ENCODE results near the gene NMT2. TPM values are rescaled to one million over a fixed set of nuclear protein-coding genes. Genes with fewer than 3 reads are reported as not detected.
"Not testable (repeated sequence)": the region's sequence is repeated elsewhere in the genome, so short reads cannot be mapped to it uniquely, and the experiment has no call there.

Gene NMT2
- polyA plus RNA-seq = 15.5 TPM
- long read RNA-seq, donor 1, partial matches to known transcripts = 29 of 42 reads
- long read RNA-seq, donor 1, other reads (novel, unspliced or antisense) = 10 of 42 reads
- long read RNA-seq, donor 2 = 0 reads
- long read RNA-seq, donor 3 = 0 reads
- long read RNA-seq, donor 4 = 0 reads
- long read RNA-seq, donor 5, partial matches to known transcripts = 0 of 1 reads
- long read RNA-seq, donor 5, other reads (novel, unspliced or antisense) = 0 of 1 reads
- long read RNA-seq, donor 6, partial matches to known transcripts = 5 of 5 reads
- long read RNA-seq, donor 6, other reads (novel, unspliced or antisense) = 0 of 5 reads
- long read RNA-seq, donor 7 = 0 reads
- long read RNA-seq, donor 8, partial matches to known transcripts = 0 of 2 reads
- long read RNA-seq, donor 8, other reads (novel, unspliced or antisense) = 0 of 2 reads
- long read RNA-seq, donor 9 = 0 reads
- long read RNA-seq, donor 10, partial matches to known transcripts = 5 of 5 reads
- long read RNA-seq, donor 10, other reads (novel, unspliced or antisense) = 0 of 5 reads
- long read RNA-seq, donor 11, partial matches to known transcripts = 0 of 3 reads
- long read RNA-seq, donor 11, other reads (novel, unspliced or antisense) = 0 of 3 reads

DNA sequence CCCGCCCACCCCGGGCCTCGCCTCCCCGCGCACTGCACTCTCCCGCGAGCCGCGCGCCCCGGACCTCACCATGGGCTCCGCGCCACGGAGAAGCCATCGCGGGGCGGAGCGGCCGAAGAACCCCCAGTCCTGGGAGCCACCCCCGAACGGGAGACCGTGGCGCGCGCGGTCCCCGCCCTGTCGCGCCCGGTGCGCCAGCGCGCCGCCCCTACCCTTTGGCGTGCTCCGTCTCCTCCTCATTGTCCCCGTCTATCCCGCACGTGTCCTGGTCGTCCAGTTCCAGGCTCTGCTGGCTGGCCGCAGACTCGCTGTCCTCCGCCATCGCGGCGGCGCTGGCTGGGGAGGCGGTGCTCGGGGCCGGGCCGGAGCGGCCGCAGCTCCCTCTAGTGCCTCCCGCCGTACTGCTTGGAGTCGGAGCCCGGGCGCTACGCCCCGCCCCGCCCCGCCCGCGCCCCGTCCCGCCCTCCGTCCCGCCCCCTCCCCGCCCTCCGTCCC is at the start of gene NMT2:
Gene NMT2 (minus strand): TSS at position 403 of the 495 bp plus-strand sequence. CDS start 81 bp downstream, at position 322.
- peak; percentile 83 to 89 for DNase-seq
- peak within 1 kb of the TSS; percentile 68 for H3K27ac ChIP-seq (ENCODE audit: low read length)
- H3K27me3 ChIP-seq (ENCODE audit: control insufficient read depth, insufficient read depth, low read length) = no peaks in the 10 kb centered on the region
- no peaks in the 10 kb centered on the region for H3K36me3 ChIP-seq (ENCODE audit: control insufficient read depth, insufficient read depth, low read length)
- peaks cover 3% of the 10 kb centered on the region for H3K4me1 ChIP-seq (ENCODE audit: control insufficient read depth, insufficient read depth, low read length)
- no CpG with 5 or more reads among the region's 70 CpGs for WGBS (ENCODE audit: insufficient coverage, low lambda C conversion rate)
- H3K9me3 ChIP-seq (ENCODE audit: control insufficient read depth, low read depth, low read length) = no peaks in the 10 kb centered on the region
- peak within 1 kb of the TSS; percentile 66 for H3K4me3 ChIP-seq (ENCODE audit: low read length)

DNA sequence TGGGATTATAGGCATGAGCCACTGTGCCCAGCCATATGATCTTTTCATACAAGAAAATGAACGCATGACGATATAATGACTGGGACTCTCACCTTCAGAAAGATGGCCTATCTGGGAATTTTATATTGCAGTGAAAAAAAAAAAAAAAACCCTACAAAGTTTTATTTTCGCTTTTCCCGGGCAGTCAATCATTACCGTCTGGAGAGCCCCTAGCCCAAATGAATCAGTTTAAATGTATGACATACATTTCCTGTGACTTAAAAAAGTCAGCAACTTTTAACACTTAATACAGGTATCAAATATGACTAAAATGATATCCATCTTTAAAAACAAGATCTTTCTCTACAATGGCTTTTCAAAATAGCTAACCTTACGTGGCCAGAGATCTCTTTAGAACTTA is 48.2 kb upstream of the NMT2 start:
- H3K36me3 ChIP-seq (ENCODE audit: control insufficient read depth, insufficient read depth, low read length) = peaks cover 30% of the 10 kb centered on the region
- H3K27me3 ChIP-seq (ENCODE audit: control insufficient read depth, insufficient read depth, low read length) = no peaks in the 10 kb centered on the region
- H3K27ac ChIP-seq (ENCODE audit: low read length) = no peak overlapping the region
- 100% methylated on average over 1 of the region's 6 CpGs for WGBS (ENCODE audit: insufficient coverage, low lambda C conversion rate)
- H3K4me3 ChIP-seq (ENCODE audit: low read length) = no peak overlapping the region
- H3K4me1 ChIP-seq (ENCODE audit: control insufficient read depth, insufficient read depth, low read length) = no peaks in the 10 kb centered on the region
- no peak for DNase-seq
- H3K9me3 ChIP-seq (ENCODE audit: control insufficient read depth, low read depth, low read length) = peaks cover 4% of the 10 kb centered on the region

DNA sequence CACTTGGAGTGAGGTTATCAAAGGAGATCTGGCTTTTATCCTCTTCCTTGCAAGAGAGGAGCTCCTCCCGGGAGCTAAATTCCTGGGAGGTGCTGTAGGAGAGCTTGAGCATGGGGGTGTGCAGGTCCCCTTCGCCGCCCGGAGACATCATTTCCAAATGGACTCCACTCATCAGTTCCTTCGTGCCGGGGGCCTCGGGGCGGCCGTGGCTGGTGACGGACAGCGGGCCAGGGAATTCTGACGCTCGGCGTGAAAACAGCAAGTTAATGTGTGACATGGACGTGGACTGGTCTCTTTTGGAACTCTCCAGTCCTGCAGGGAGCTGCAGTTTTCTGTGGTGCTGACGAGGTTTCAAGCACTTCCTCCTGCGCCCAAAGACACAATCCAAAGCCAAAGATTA is 45.7 kb upstream of the NMT2 start:
- H3K4me1 ChIP-seq (ENCODE audit: control insufficient read depth, insufficient read depth, low read length) = no peaks in the 10 kb centered on the region
- H3K9me3 ChIP-seq (ENCODE audit: control insufficient read depth, low read depth, low read length) = peaks cover 4% of the 10 kb centered on the region
- WGBS (ENCODE audit: insufficient coverage, low lambda C conversion rate) = no CpG with 5 or more reads among the region's 17 CpGs
- H3K27ac ChIP-seq (ENCODE audit: low read length) = no peak overlapping the region
- DNase-seq = no peak
- H3K36me3 ChIP-seq (ENCODE audit: control insufficient read depth, insufficient read depth, low read length) = peaks cover 25% of the 10 kb centered on the region
- H3K27me3 ChIP-seq (ENCODE audit: control insufficient read depth, insufficient read depth, low read length) = no peaks in the 10 kb centered on the region
- H3K4me3 ChIP-seq (ENCODE audit: low read length) = no peak overlapping the region

DNA sequence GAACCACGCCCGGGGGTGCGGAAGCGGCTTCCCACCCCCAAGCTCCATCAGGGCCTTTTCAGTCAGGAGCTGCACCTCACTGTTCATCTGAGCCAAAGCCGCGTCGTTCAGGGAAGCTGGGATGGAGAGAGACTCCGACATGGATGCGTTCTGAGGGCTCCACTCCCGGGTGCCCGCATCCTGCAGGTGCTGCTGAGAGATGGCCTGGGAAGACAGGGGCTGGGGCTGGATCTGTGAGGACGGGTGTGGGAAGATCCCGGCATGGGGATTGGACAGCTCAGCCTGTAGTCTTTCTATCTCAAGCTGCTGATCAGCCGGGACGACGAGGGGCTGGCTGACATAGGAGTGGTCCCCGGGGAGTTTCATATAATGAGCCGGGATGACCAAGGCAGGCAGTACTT is 45.0 kb upstream of the NMT2 start:
- H3K4me3 ChIP-seq (ENCODE audit: low read length) = no peak overlapping the region
- WGBS (ENCODE audit: insufficient coverage, low lambda C conversion rate) = no CpG with 5 or more reads among the region's 18 CpGs
- H3K27me3 ChIP-seq (ENCODE audit: control insufficient read depth, insufficient read depth, low read length) = no peaks in the 10 kb centered on the region
- peaks cover 20% of the 10 kb centered on the region for H3K36me3 ChIP-seq (ENCODE audit: control insufficient read depth, insufficient read depth, low read length)
- H3K27ac ChIP-seq (ENCODE audit: low read length) = no peak overlapping the region
- DNase-seq = no peak
- no peaks in the 10 kb centered on the region for H3K4me1 ChIP-seq (ENCODE audit: control insufficient read depth, insufficient read depth, low read length)
- peaks cover 4% of the 10 kb centered on the region for H3K9me3 ChIP-seq (ENCODE audit: control insufficient read depth, low read depth, low read length)

DNA sequence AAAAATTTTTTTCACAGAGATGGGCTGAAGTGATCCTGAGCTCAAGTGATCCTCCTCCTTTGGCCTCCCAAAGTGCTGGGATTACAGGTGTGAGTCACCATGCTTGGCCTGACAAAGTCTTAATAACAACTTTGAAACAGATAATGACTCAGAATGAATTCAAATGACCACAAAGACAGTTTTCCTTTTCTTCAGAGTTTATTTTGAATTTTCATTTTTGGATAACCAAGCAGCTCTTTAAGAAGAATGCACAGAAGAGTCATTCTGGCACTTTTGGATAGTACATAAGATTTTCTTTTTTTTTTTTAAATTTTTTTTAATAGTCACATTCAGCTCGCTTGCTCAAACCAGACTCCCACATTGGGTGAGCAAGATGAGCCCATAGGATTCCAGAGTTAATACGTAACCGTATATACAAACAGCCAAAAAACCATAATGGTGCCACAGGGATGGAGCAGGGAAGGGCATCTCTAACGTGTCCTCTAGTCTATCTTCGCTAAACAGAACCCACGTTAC is 43.0 kb upstream of the NMT2 start:
- Histone ChIP-seq H3K27me3 (ENCODE audit: control insufficient read depth, insufficient read depth, low read length) (no peaks in the 10 kb centered on the region), H3K36me3 (ENCODE audit: control insufficient read depth, insufficient read depth, low read length) (peaks cover 20% of the 10 kb centered on the region), H3K9me3 (ENCODE audit: control insufficient read depth, low read depth, low read length) (peaks cover 4% of the 10 kb centered on the region), H3K27ac (ENCODE audit: low read length) (no peak overlapping the region), H3K4me1 (ENCODE audit: control insufficient read depth, insufficient read depth, low read length) (no peaks in the 10 kb centered on the region), H3K4me3 (ENCODE audit: low read length) (no peak overlapping the region)
- WGBS (ENCODE audit: insufficient coverage, low lambda C conversion rate) = no CpG with 5 or more reads among the region's 6 CpGs
- DNase-seq = no peak

DNA sequence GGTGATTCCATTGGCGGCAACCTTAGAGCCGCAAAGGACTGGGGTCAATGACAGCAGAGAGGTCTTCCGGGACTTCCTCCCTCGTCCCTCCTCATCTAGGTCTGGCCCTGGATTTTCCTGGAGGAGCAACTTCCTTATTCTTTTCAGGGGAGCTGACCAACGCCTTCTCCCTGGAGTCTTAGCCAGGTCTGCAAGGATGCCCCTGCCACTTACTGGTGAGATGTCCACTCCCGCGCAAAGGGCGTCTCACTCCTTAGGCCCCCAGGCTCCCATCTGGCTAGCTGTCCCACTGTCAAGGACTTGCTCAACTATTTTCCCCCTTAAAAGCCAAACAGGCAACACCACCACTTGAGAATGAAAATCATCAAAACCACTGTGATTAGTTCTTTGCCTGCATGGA is 42.0 kb upstream of the NMT2 start:
- no peak overlapping the region for H3K4me3 ChIP-seq (ENCODE audit: low read length)
- H3K4me1 ChIP-seq (ENCODE audit: control insufficient read depth, insufficient read depth, low read length) = no peaks in the 10 kb centered on the region
- no peak overlapping the region for H3K27ac ChIP-seq (ENCODE audit: low read length)
- H3K27me3 ChIP-seq (ENCODE audit: control insufficient read depth, insufficient read depth, low read length) = no peaks in the 10 kb centered on the region
- no peak for DNase-seq
- H3K36me3 ChIP-seq (ENCODE audit: control insufficient read depth, insufficient read depth, low read length) = peaks cover 20% of the 10 kb centered on the region
- peaks cover 4% of the 10 kb centered on the region for H3K9me3 ChIP-seq (ENCODE audit: control insufficient read depth, low read depth, low read length)
- no CpG with 5 or more reads among the region's 8 CpGs for WGBS (ENCODE audit: insufficient coverage, low lambda C conversion rate)

DNA sequence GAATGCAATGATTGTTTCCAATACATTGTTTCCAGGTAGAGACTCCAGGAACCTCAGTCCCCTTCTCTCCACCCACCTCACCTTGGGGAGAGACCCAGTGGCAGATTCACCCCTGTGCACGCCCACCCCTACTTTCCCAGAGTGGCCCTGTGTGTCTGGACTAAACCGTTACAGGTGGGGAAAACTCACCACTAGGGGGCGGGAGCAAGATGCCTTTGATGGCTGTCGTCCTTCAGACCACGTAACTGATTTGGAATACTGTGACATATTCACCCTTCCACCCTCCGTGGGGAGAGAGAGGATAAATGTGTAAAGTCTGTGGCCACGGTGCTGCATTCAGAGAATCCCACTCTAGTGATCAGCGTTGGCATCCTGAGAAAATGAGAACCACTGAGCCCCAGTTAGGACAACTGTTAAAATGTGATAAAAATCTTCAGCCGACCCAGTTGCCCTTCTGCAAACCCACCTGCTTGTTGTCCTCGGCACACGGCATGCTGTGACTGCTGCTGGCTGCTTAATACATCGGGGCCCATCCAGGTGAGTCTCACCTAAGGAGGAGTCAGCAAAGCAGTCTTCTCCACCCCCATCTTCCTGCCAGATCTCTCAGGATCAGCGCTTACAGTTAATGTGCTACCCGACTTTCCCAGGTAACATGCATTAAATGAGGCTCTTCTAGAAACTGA is 41.5 kb upstream of the NMT2 start:
- Histone ChIP-seq H3K9me3 (ENCODE audit: control insufficient read depth, low read depth, low read length) (peaks cover 4% of the 10 kb centered on the region), H3K4me1 (ENCODE audit: control insufficient read depth, insufficient read depth, low read length) (no peaks in the 10 kb centered on the region), H3K27me3 (ENCODE audit: control insufficient read depth, insufficient read depth, low read length) (no peaks in the 10 kb centered on the region), H3K27ac (ENCODE audit: low read length) (no peak overlapping the region), H3K36me3 (ENCODE audit: control insufficient read depth, insufficient read depth, low read length) (peaks cover 20% of the 10 kb centered on the region), H3K4me3 (ENCODE audit: low read length) (no peak overlapping the region)
- DNase-seq = peak; percentile 58 to 60
- no CpG with 5 or more reads among the region's 14 CpGs for WGBS (ENCODE audit: insufficient coverage, low lambda C conversion rate)

DNA sequence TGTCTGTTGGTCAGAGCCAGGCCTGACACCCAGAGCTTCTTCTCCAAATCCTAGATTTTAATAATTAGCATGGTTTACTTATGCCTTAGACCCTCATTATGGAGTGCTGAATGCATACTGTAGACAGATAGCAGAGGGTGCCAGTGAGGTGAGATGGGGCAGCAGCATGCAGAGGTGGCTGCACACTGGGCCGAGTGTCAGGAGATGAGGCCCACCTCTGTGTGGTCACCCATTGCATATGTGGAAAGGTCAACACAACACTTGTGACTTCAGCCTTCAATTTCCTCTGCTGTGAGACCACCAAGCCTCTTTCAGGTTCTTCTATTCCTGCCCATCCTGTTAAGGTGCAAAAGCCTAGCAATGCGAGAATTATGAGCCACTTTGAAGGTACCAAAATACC is 39.7 kb upstream of the NMT2 start:
- peaks cover 4% of the 10 kb centered on the region for H3K9me3 ChIP-seq (ENCODE audit: control insufficient read depth, low read depth, low read length)
- no peaks in the 10 kb centered on the region for H3K4me1 ChIP-seq (ENCODE audit: control insufficient read depth, insufficient read depth, low read length)
- H3K27ac ChIP-seq (ENCODE audit: low read length) = no peak overlapping the region
- DNase-seq = no peak
- WGBS (ENCODE audit: insufficient coverage, low lambda C conversion rate) = no CpG with 5 or more reads among the region's 2 CpGs
- no peaks in the 10 kb centered on the region for H3K27me3 ChIP-seq (ENCODE audit: control insufficient read depth, insufficient read depth, low read length)
- peaks cover 9% of the 10 kb centered on the region for H3K36me3 ChIP-seq (ENCODE audit: control insufficient read depth, insufficient read depth, low read length)
- no peak overlapping the region for H3K4me3 ChIP-seq (ENCODE audit: low read length)

DNA sequence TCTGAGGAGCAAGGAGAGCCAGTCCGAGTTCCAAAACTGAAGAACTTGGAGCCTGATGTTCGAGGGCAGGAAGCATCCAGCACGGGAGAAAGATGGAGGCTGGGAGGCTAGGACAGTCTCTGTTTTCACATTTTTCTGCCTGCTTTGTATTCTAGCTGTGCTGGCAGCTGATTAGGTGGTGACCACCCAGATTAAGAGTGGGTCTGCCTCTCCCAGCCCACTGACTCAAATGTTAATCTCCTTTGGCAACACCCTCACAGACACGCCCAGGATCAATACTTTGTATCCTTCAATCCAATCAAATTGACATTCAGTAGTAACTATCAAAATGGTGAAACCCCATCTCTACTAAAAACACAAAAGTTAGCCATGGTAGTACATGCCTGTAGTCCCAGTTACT is 38.9 kb upstream of the NMT2 start:
- not testable (repeated sequence) for H3K27ac ChIP-seq (ENCODE audit: low read length); H3K4me1 ChIP-seq (ENCODE audit: control insufficient read depth, insufficient read depth, low read length); H3K27me3 ChIP-seq (ENCODE audit: control insufficient read depth, insufficient read depth, low read length); H3K36me3 ChIP-seq (ENCODE audit: control insufficient read depth, insufficient read depth, low read length); DNase-seq; H3K9me3 ChIP-seq (ENCODE audit: control insufficient read depth, low read depth, low read length); H3K4me3 ChIP-seq (ENCODE audit: low read length)
- no CpG with 5 or more reads among the region's 4 CpGs for WGBS (ENCODE audit: insufficient coverage, low lambda C conversion rate)

DNA sequence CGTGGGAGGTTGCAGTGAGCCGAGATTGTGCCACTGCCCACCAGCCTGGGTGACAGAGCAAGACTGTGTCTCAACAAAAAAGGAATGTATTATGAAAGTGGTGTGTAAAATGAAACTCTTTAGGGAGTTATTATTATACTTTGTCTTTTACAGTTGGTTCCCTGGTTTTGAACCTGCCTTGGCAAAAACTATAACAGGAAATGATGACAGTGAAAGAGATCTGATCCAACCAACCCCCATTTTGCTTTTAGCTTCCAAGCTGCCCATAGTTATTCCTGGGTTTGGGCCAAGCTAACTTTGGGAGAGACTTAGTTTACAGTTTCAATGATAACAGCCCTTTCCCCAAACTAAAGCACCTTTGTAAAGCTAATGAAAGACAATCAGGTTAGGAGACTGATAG is 34.1 kb upstream of the NMT2 start:
- Histone ChIP-seq H3K4me1 (ENCODE audit: control insufficient read depth, insufficient read depth, low read length) (no peaks in the 10 kb centered on the region), H3K36me3 (ENCODE audit: control insufficient read depth, insufficient read depth, low read length) (no peaks in the 10 kb centered on the region), H3K9me3 (ENCODE audit: control insufficient read depth, low read depth, low read length) (no peaks in the 10 kb centered on the region), H3K4me3 (ENCODE audit: low read length) (no peak overlapping the region), H3K27me3 (ENCODE audit: control insufficient read depth, insufficient read depth, low read length) (no peaks in the 10 kb centered on the region), H3K27ac (ENCODE audit: low read length) (no peak overlapping the region)
- no CpG with 5 or more reads among the region's 2 CpGs for WGBS (ENCODE audit: insufficient coverage, low lambda C conversion rate)
- DNase-seq = no peak
